Central memory CD4-positive, alpha-beta T cell (primary cell): Measurements from ENCODE around the gene SGF29.
"Not testable (repeated sequence)": the region's sequence is repeated elsewhere in the genome, so short reads cannot be mapped to it uniquely, and the experiment has no call there.

ENCODE experiments used
- DNase-seq: peaks from one replicate; pipeline ENCODE4 v3.0.0; 2022

SGF29 gene

GRCh38 chr16:28569021-28569420 lies 15.3 kb downstream of the SGF29 start:
- no peak for DNase-seq

DNA sequence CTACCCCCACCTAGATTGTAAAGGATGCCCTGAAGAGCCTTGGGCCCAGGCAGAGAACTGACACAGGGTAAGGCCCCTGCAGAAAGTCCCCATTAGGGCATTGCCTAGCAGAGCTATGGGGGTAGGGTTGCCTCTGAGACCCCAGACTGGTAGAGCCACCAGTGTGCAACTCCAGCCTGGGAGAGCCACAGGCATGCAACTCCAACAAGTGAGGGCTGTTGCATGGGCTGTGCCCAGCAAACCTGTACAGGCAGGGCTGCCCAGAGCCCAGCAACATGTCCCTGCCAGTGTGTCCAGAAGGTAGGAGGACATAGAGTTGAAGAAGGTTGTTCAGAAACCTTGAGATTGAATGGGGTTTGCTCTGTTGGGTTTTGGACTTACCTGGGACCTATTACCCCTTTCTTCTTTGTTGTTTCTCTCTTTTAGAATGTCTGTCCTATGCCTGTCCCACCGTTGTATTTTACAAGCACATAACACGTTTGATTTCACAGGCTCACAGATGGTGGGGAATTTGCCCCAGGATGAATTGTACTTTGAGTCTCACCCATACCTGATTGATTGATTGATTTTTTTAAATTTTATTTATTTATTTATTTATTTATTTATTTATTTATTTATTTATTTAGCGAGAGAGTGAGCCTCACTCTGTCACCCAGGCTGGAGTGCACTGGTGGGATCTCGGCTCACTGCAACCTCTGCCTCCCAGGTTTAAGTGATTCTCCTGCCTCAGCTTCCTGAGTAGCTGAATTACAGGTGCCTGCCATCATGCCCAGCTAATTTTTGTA lies 16.4 kb downstream of the SGF29 start:
- DNase-seq, result no peak

GRCh38 chr16:28572696-28573510 lies 19.2 kb downstream of the SGF29 start:
- no peak for DNase-seq

- DNase-seq, result no peak
Observed at GRCh38 chr16:28573738-28574718, 20.3 kb downstream of the SGF29 start.

DNA sequence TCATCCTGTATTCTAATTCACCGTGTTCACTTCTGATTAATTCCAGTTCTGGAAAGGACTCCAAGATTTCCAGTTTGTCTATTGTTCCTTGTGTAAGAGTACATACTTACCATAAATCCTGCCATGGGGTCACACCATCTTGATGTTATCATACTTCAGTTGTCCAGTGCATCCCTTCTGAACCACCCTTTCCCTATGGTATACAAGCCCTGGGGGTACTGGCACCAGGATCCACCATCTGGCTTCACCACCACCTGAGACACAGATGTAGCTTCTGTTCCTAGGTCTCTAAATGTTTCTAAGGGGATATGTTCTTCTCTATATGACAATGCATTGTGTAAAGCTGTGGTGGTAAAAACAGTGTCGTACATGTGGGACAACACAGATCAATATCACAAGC lies 21.2 kb downstream of the SGF29 start:
- no peak for DNase-seq

DNA sequence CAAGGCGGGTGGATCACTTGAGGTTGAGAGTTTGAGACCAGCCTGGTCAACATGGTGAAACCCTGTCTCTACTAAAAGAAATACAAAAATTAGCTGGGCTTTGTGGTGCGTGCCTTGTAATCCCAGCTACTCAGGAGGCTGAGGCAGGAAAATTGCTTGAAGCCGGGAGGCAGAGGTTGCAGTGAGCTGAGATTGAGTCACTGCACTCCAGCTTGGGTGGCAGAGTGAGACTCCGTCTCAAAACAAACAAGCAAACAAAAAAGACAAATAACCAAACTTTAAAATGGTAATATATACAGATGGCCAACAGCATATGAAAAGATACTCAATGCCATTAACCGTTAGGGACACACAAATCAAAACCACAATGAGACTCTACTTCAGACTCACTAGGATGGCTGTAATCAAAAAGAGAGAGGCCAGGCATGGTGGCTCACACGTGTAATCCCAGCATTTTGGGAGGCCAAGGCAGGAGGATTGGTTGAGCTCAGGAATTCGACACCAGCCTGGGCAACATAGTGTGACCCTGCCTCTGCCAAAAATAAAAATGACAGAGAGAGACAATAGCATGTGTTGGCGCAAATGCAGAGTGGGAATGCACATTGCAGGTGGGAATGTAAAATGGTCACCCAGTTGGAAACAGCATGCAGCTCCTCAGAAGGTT lies 21.9 kb downstream of the SGF29 start:
- no peak for DNase-seq

DNA sequence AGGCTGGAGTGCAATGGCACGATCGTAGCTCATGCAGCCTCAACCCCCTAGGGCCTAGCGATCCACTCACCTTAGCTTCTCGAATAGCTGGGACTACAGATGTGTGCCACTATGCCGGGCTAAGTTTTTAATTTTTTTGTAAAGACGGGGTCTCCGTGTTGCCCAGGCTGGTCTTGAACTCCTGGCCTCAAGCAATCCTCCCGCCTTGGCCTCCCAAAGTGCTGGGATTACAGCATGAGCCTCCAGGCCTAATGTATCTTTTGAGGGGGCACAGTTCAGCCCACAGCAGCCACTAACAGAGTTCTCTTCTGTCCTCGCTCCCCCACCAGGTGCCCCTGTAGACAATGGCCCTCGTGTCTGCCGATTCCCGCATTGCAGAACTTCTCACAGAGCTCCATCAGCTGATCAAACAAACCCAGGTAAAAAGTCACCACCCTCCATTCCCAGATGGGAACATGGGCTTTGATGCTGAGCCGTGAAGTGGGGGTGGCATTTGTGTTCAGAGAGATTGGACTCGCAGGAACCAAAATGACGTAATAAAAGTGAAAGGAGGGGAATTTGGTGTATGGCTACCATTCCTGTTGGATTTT lies 27.1 kb downstream of the SGF29 start:
- no peak for DNase-seq

DNA sequence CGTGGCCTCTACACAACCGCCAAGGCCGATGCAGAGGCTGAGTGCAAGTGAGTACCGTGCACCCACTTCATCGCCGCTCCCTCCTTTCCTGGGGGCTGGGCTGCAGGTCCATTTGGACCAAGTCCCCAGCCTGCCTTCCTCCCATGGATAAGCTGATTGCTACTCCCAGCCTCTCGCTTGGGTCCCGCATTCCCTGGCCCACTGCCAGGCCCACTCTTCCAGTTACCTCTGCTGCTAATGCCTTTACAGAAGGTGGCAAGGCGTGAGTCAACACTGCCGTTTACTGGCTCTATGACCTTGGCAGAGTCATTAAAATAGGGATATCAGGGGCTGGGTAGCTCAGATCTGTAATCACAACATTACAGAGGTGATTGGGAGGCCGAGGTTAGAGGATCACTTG lies 32.0 kb downstream of the SGF29 start:
- no peak for DNase-seq

DNA sequence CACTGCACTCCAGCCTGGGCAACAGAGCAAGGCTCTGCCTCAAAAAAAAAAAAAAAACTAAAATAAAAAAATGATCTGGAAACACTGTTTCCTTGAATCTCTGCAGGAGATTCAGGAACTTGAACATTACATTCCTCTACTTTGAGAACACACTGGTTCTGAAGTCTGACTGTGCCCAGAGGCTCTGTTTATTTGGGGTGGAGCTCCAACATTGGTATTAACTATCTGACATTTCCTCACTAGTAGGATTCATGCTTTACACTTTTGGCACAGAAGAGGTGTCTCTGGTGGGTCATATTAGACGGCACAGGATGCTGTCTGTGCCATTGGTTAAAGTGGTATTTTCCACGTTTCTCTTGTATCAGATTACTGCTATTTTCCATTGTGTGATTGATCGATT lies 32.7 kb downstream of the SGF29 start:
- no peak for DNase-seq

GRCh38 chr16:28587386-28587785 lies 33.7 kb downstream of the SGF29 start:
- DNase-seq, result no peak

DNA sequence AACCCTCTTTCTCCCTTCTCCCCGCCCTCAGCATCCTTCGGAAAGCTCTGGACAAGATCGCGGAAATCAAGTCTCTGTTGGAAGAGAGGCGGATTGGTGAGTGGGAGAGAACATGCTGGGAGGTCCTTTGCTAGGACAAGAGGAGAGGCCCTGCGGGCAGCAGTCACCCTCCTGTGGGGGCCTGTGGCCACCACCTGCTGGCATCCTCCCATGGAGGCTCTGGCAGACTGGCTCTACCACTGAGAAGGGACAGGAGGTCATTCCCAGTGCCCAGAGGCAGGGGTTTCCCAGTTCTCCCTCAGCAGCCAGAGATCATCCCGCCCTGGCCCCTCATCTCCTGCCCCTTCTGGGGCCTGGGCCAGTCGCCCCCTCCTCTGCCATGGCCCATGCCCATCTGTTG lies 35.3 kb downstream of the SGF29 start:
- DNase-seq, result no peak

- no peak for DNase-seq
Observed at GRCh38 chr16:28589930-28590329, 36.2 kb downstream of the SGF29 start.

GRCh38 chr16:28590384-28591340 lies 36.9 kb downstream of the SGF29 start:
- no peak for DNase-seq

GRCh38 chr16:28591355-28591754 lies 37.6 kb downstream of the SGF29 start:
- no peak for DNase-seq

- no peak for DNase-seq
Observed at GRCh38 chr16:28592511-28592910, 38.8 kb downstream of the SGF29 start.

DNA sequence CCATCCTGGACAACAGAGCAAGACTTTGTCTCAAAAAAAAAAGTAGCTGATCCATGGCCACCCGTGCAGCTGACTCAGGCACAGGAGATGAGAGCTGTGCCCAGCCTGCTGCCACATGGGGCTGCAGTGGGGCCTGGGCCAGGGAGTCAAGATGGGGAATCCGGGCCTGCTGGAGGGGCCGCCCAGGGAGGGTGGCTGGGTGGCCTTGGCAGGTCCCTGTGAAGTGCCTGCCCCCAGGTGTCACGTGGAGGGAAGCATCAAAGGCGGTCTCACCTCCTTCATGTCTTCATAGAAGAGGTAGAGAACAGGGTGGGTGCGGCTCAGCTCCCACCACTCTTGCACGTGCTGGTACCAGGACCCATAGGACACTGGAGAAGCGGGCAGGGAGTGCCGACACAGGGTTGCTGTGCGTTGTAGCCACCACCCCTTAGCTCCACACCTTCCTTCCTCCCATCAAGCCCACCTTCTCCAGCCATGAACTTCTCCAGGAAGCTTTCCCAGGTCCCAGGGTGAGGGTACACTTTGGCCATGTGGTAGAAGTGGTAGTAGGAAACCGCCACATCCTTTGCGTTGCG lies 39.3 kb downstream of the SGF29 start:
- no peak for DNase-seq

DNA sequence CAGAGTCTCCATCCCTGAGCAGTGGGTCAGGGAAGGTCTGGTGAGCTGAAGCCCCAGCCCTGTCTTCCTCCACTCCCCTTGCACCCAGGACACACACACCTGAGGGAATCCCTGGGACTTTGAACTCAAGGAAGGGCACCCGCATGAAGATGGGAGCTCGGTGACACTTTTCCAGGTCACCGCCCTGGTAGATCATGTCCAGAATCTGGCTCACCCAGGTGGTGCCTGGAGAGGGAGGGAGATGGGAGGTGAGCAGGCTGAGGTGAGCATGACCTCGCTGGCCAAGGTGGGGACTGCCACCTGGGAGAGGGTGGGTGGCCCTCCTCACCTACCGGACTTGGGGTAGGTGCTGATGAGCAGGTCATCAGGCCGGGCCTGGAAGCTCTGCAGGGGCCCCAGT lies 41.7 kb downstream of the SGF29 start:
- not testable (repeated sequence) for DNase-seq

GRCh38 chr16:28596115-28596630 lies 42.5 kb downstream of the SGF29 start:
- no peak for DNase-seq

GRCh38 chr16:28596840-28597691 lies 43.3 kb downstream of the SGF29 start, which contains the start of gene SULT1A2:
TSS of gene SULT1A2 (minus strand) at chr16:28597050. CDS start at chr16:28595930, 1,120 bp downstream.
- no peak for DNase-seq
